Renal pelvis (tissue), 4 donors: Measurements from ENCODE around the gene VASH2. TPM values are rescaled to one million over a fixed set of nuclear protein-coding genes. Genes with fewer than 3 reads are reported as not detected.
"Not testable (repeated sequence)": the region's sequence is repeated elsewhere in the genome, so short reads cannot be mapped to it uniquely, and the experiment has no call there.

Experiments used
- DNase-seq: peaks from one replicate; pipeline ENCODE4 v3.0.0-alpha.2; 2013
- polyA plus RNA-seq, 3 donors: library from polyadenylated mRNA; unstranded; fragments of 120-200 nt; gene quantifications; one replicate each; pipeline ENCODE4 v1.2.1, GENCODE V29; 2013; ENCODE audit not compliant: insufficient read length in 3 of 3

The VASH2 gene
- polyA plus RNA-seq, 3 donors = 19.2 to 22.2 (median 21.5) TPM

- DNase-seq = no peak
These were observed 69.7 kb downstream of the VASH2 start for GRCh38 chr1:213020016-213020415.

DNA sequence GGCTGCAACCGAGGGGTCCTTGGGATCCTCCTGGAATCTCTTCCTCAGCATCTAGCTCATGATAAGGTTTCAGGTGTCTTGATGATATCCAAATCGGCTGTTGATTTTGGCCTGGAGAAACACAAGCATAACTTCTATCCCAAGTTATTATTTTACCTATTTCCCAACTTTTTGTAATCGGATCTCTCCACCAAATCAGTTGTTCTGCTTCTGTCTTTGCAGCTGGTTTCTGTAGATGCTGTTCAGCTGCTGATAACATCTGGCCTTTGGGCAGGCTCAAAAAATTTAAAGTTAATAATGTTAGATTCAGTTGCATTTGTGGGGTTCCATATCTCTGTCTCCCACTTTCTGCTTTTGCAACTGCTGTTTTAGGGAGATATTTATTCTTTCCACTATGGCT lies 76.7 kb downstream of the VASH2 start:
- not testable (repeated sequence) for DNase-seq

DNA sequence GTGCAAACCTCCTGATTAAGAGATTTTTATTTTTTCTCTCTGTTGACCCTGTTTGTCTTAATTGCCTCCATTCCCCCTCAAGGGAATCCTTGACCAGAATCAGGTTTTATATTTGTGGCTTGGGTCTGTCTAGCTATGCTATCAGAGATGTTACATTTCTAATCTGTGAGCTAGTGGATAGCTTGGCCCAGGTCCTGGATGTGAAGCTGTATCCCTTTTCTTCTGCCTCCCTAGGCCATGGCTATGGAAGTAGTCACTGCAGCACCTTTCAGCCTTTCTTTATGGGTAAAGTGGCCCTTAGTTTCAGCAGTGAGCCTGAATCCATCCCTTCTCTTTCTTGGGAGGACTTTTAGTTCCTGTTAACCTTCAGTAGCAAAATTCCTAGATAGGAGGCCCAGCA lies 82.3 kb downstream of the VASH2 start:
- no peak for DNase-seq

- no peak for DNase-seq
These were observed 84.4 kb downstream of the VASH2 start for GRCh38 chr1:213034713-213035112.

- DNase-seq = no peak
These were observed 85.2 kb downstream of the VASH2 start for GRCh38 chr1:213035573-213035972.

Other genes with a start within 250 kb of the VASH2 start
- gene NSL1, start 158.8 kb upstream of the VASH2 start, polyA plus RNA-seq = 10 to 100 TPM; 39.7 to 44.1 (median 42.3) TPM
- gene TATDN3, start 158.6 kb upstream of the VASH2 start, polyA plus RNA-seq = 10 to 100 TPM; 15.5 to 23.2 (median 22.5) TPM
- gene SPATA45, start 102.9 kb upstream of the VASH2 start, polyA plus RNA-seq = under 1 TPM in 2 of 3 donors, not detected in 1; 0.28 to 0.93 TPM
- gene FLVCR1, start 92.3 kb upstream of the VASH2 start, polyA plus RNA-seq = 10 to 100 TPM; 15.1 to 32.3 (median 28.2) TPM
- gene ANGEL2, start 65.3 kb downstream of the VASH2 start, polyA plus RNA-seq = 10 to 100 TPM; 29.1 to 50.7 (median 48.1) TPM
- gene RPS6KC1, start 100.7 kb downstream of the VASH2 start, polyA plus RNA-seq = 10 to 100 TPM; 20.3 to 21.2 (median 20.9) TPM